Naive B cell (primary cell): ENCODE measurements around the gene CARMIL1. TPM values are rescaled to one million over a fixed set of nuclear protein-coding genes. Genes with fewer than 3 reads are reported as not detected.
A peak's percentile ranks its signal among the peaks of the same experiment; 100 is the strongest.

Experiments
- ATAC-seq, 2 donors: fragments of 150-1000 bp; cut with Tn5 transposase; 2 replicates each; pipeline ENCODE4 v1.10.0; 2021; ENCODE audit warnings: low read depth in 2 of 2, mild to moderate bottlenecking in 2 of 2, moderate library complexity in 2 of 2
- DNase-seq: peaks from one replicate; pipeline ENCODE4 v3.0.0; 2022
- H3K27ac Mint-ChIP-seq, 6 donors: one replicate each; pipeline ENCODE4 v1.8.0; 2020 to 2022; ENCODE audit warnings: mild to moderate bottlenecking in 6 of 6, mixed read lengths in 6 of 6, moderate library complexity in 5 of 6, inconsistent platforms in 2 of 6
- H3K27me3 Mint-ChIP-seq, 3 donors: one replicate each; pipeline ENCODE4 v1.8.0; 2021 to 2022; ENCODE audit warnings: mixed read lengths in 3 of 3, mild to moderate bottlenecking in 1 of 3
- H3K36me3 Mint-ChIP-seq, 2 donors: one replicate each; pipeline ENCODE4 v1.8.0; 2020 to 2022; ENCODE audit warnings: mixed read lengths in 2 of 2, inconsistent platforms in 1 of 2, mild to moderate bottlenecking in 1 of 2
- H3K4me1 Mint-ChIP-seq, 3 donors: one replicate each; pipeline ENCODE4 v1.8.0; 2020 to 2022; ENCODE audit warnings: mixed read lengths in 3 of 3, inconsistent platforms in 1 of 3, mild to moderate bottlenecking in 1 of 3, moderate library complexity in 1 of 3
- H3K4me3 Mint-ChIP-seq, 8 donors: one replicate each; pipeline ENCODE4 v1.8.0; 2020 to 2022; ENCODE audit warnings: mild to moderate bottlenecking in 8 of 8, mixed read lengths in 8 of 8, moderate library complexity in 8 of 8, inconsistent platforms in 2 of 8
- H3K9me3 Mint-ChIP-seq, 7 donors: one replicate each; pipeline ENCODE4 v1.8.0; 2020 to 2022; ENCODE audit warnings: mixed read lengths in 7 of 7, mild to moderate bottlenecking in 5 of 7, inconsistent platforms in 2 of 7, moderate library complexity in 1 of 7
- polyA plus RNA-seq, 6 donors: library from polyadenylated mRNA; unstranded; fragments of 300-500 nt; fragmentation: Illumina TruSeq; gene quantifications; one replicate each; pipeline ENCODE4 v1.2.3, GENCODE V29; 2021; ENCODE audit warnings: low read depth in 6 of 6

Gene CARMIL1
- polyA plus RNA-seq, 6 donors from 2014 or later = 0.39 to 7.3 (median 6.3) TPM; not detected in 1

DNA sequence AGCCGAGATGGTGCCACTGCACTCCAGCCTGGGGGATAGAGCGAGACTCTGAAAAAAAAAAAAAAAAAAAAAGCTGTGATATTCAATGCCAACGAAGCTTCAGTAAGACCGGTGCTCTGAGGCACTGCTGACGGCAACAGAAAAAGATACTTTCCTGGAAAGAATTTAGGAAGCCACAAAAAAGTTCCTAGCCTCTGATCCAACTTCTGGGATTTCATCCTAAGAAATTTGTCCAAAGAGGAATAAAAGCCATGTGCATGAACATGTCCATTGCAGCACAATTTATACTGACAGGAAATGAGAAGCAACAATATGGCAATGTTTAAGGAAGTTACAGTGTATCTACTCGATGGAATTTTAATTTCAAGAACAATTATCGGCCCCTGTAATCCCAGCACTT is 24.5 kb upstream of the CARMIL1 start:
- DNase-seq = no peak
- Mint-ChIP-seq H3K36me3 (no peaks in the 10 kb centered on the region), H3K9me3 (no peaks in the 10 kb centered on the region), H3K4me1 (no peaks in the 10 kb centered on the region), H3K4me3 (no peak overlapping the region), H3K27ac (no peak overlapping the region), H3K27me3 (peaks cover 0 to 12% (median 7%) of the 10 kb centered on the region in 3 donors)
- ATAC-seq = no peak

DNA sequence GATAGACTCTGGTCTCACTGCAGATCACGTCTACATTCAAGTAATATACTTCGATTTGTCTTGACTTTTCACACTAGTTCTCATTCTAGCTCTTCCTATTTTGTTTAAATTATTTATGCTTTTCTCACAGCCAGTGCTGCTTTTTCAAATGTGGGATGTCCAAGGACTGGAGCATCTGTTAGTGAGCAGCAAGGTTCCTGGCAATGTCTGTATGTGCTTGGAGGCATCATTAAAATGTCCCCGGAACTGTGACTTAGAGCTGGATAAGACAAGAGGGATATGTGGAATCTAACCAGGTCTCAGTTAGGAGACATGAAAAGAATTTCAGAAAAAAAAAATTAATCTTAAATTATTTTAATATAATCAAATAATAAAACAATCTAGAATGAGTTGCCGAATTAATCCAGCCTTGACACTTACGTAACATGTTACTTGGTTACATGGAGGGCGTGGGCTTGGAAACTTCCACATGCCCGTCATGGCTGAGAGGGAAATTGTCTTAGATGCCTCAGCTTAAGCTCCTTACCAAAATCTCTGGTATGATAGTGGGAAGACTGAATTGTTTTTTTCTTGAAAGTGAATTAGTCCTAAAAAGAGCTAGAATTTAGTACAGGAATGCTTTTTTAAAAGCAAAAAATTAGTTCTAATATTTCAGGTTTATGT is 21.4 kb upstream of the CARMIL1 start:
- H3K27me3 Mint-ChIP-seq = peaks cover 0 to 5% (median 3%) of the 10 kb centered on the region in 3 donors
- ATAC-seq = no peak

DNA sequence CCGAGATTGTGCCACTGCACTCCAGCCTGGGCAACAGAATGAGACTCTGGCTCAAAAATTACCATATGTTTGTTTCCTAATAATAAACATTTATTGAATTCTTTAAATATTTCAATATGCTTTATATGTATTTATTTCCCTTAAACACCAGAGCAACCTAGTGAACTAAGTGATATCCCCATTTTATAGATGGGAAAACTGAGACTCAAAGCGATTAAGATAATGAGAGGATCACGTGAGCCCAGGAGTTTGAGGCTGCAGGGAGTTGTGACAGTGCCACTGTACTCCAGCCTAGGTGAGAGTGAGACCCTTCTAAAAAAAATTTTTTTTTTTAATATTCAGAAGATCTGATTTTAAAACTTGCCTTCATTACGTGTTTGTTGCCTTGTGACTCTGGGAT is 19.4 kb upstream of the CARMIL1 start:
- Mint-ChIP-seq H3K27ac (no peak overlapping the region), H3K4me3 (peak overlapping the region in 1 of 8 donors; percentile 42), H3K4me1 (no peaks in the 10 kb centered on the region), H3K27me3 (peaks cover 0 to 5% (median 0%) of the 10 kb centered on the region in 3 donors), H3K36me3 (no peaks in the 10 kb centered on the region), H3K9me3 (no peaks in the 10 kb centered on the region)
- DNase-seq (no peak), ATAC-seq (no peak)

More for the DNA sequence above, 21.4 kb upstream of the CARMIL1 start:
- H3K27ac Mint-ChIP-seq = no peak overlapping the region
- H3K4me1 Mint-ChIP-seq = no peaks in the 10 kb centered on the region
- no peaks in the 10 kb centered on the region for H3K9me3 Mint-ChIP-seq
- no peak overlapping the region for H3K4me3 Mint-ChIP-seq
- H3K36me3 Mint-ChIP-seq = no peaks in the 10 kb centered on the region
- no peak for DNase-seq

DNA sequence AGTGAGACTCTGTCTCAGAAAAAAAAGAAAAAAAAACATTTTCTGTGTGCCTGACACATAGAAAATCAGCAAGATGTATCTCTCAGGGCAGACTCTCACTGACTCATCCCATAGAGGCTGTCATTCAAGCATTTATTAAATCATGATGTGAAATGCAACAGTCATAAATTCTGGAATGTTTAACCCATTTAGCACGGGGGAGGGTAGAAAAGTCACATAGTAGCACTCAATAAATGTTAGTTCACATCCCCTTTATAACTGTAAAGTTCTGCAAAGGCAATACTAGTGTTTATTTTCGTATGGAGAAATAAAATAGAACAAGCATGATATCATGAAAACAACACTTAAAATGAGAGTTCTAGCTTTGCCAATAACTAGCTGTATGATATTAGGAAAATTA is 15.5 kb upstream of the CARMIL1 start:
- Mint-ChIP-seq H3K27me3 (no peaks in the 10 kb centered on the region), H3K4me1 (no peaks in the 10 kb centered on the region), H3K9me3 (no peaks in the 10 kb centered on the region), H3K27ac (no peak overlapping the region), H3K4me3 (no peak overlapping the region), H3K36me3 (no peaks in the 10 kb centered on the region)
- ATAC-seq = no peak
- DNase-seq = no peak

DNA sequence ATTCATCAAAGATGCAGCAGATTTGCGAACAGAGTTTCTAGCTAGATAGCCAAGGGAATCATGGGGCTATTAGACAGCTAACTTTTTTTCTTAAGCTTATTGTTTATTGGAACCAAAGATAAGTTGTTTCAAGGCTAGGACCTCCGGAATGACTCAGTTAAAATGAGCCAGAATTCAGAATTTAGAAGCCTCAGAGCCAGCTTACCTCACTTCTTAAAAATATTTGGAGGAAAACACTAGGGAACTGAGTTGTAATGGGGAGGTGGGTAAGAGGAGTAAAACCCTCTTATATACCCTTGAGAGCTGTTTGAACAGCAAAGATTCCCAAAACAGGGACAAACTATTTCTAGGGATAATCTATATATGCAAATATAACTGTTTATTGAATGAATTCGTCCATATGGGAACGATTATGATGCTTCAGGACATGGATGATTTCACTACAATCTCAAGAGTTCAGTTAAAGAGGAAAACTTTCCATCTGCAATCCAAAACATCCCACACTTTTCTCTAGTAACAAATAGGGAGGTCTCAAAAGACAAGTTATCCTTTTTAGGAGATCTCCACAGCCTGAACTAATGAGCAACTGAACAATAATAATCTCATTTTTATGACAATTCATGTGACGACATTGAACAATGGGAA is 12.6 kb upstream of the CARMIL1 start:
- Mint-ChIP-seq H3K36me3 (no peaks in the 10 kb centered on the region), H3K4me1 (no peaks in the 10 kb centered on the region), H3K4me3 (no peak overlapping the region), H3K27me3 (peaks cover 0 to 9% (median 0%) of the 10 kb centered on the region in 3 donors), H3K9me3 (no peaks in the 10 kb centered on the region), H3K27ac (no peak overlapping the region)
- no peak for DNase-seq
- no peak for ATAC-seq

DNA sequence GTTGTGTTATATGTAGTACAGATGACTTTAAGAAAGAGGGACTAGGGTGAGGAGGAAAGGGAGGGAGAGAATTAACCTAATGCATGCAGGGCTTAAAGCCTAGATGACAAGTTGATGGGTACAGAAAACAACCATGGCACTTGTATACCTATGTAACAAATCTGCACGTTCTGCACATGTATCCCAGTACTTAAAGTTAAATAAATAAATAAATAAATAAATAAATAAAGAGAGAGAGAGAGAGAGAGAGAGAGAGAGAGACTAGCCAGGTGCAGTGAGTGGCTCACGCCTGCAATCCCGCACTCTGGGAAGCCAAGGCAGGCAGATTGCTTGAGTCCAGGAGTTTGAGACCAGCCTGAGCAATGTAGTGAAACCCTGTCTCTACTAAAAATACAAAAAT is 11.5 kb upstream of the CARMIL1 start:
- DNase-seq = no peak
- Mint-ChIP-seq H3K4me3 (no peak overlapping the region), H3K36me3 (no peaks in the 10 kb centered on the region), H3K4me1 (no peaks in the 10 kb centered on the region), H3K9me3 (no peaks in the 10 kb centered on the region), H3K27ac (no peak overlapping the region), H3K27me3 (peaks cover 0 to 19% (median 8%) of the 10 kb centered on the region in 3 donors)
- no peak for ATAC-seq

DNA sequence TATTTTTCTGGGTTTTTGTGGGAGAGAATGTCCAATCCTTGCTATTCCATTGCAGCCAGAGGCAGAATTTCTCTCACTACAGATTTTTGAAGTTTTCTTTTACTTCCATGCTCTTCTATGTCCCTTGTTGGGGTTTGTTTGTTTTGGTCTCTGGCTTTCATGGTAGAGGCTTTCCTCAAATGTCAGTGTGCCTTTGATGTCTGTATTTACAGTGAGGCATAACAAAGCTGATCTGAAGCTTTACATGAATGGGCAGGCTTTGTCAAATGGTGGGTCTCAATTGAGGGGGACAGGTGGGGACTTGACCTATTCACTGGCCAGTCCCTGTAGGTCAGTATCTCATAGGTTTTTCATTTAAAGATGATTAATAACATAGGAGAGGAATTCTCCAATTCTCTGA is 8.6 kb upstream of the CARMIL1 start:
- ATAC-seq (no peak), DNase-seq (no peak)
- no peaks in the 10 kb centered on the region for H3K36me3 Mint-ChIP-seq
- H3K27ac Mint-ChIP-seq = peak overlapping the region in 1 of 6 donors; percentile 17
- no peaks in the 10 kb centered on the region for H3K4me1 Mint-ChIP-seq
- no peaks in the 10 kb centered on the region for H3K9me3 Mint-ChIP-seq
- no peak overlapping the region for H3K4me3 Mint-ChIP-seq
- peaks cover 8 to 38% (median 14%) of the 10 kb centered on the region in 3 donors for H3K27me3 Mint-ChIP-seq

DNA sequence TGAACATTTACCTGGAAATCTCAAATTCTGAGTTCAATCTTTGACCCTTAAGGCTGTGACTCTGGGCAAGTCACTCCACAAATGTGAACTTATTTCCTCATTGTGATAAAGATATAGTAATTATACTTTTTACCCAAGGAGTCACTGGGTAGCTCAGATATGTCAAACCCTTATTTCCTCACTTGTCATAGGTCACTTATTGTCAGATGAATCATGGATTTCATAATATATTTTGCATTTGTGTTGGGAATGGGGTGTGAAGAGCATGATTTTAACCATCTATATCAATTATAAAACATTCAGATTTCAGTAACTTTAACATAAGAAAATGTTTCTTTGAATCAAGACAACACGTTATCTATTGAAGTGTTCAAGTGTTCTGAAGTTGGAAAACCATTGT is 3.7 kb upstream of the CARMIL1 start:
- no peaks in the 10 kb centered on the region for H3K36me3 Mint-ChIP-seq
- H3K9me3 Mint-ChIP-seq = no peaks in the 10 kb centered on the region
- DNase-seq (no peak), ATAC-seq (no peak)
- no peak overlapping the region for H3K27ac Mint-ChIP-seq
- H3K4me3 Mint-ChIP-seq = peak overlapping the region in 1 of 8 donors; percentile 66
- peaks cover 17 to 27% (median 26%) of the 10 kb centered on the region in 3 donors for H3K4me1 Mint-ChIP-seq
- H3K27me3 Mint-ChIP-seq = peaks cover 8 to 34% (median 14%) of the 10 kb centered on the region in 3 donors

DNA sequence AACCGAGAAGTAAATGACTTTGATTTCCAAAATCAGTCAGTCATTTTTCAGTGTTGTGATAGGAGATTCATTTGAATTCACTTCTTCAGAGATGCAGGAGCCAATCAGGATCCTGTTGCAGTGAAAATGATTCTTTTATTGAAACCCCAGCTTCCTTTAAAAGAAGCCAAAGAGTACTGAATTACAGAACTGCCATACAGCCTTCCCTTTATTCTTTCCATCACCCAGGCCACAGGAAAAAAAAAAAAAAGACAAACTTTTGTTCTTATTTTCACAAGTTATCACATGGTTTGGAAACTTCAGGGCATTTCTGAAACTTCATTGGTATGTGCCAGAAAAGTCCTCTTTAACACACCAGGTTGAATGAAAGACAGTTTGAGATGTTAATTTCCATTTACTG is 1.8 kb upstream of the CARMIL1 start:
- no peak for ATAC-seq
- Mint-ChIP-seq H3K4me1 (peaks cover 24 to 40% (median 33%) of the 10 kb centered on the region in 3 donors), H3K36me3 (no peaks in the 10 kb centered on the region)

DNA sequence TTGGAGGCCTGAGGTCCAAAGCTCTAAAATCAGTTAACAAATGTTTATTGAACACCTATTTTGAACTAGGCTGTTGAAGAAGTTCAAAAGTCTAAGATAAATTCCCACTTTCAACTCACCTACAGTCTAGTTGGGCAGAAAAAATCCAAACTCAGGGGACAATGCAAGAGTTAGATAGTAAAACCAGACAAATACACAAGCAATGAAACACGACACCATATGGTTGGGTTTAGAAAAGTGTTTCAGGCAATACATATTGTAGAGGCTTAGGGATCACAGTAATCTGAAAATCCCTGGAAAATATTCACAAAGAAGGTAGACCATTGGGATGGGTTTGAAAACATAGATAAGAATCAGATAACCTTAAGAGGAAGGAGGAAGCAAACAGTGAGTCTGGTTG is 1.3 kb upstream of the CARMIL1 start:
- Mint-ChIP-seq H3K4me1 (peaks cover 24 to 42% (median 33%) of the 10 kb centered on the region in 3 donors), H3K27ac (peak overlapping the region in 2 of 6 donors; percentile 1 to 74), H3K9me3 (no peaks in the 10 kb centered on the region), H3K4me3 (peak overlapping the region; percentile 84 to 98 (median 94)), H3K36me3 (no peaks in the 10 kb centered on the region), H3K27me3 (peaks cover 0 to 17% (median 14%) of the 10 kb centered on the region in 3 donors)
- no peak for ATAC-seq
- no peak for DNase-seq

More for the DNA sequence above, 1.8 kb upstream of the CARMIL1 start:
- DNase-seq = no peak
- Mint-ChIP-seq H3K4me3 (peak overlapping the region in 4 of 8 donors; percentile 9 to 98 (median 52)), H3K27me3 (peaks cover 2 to 22% (median 14%) of the 10 kb centered on the region in 3 donors), H3K27ac (no peak overlapping the region), H3K9me3 (no peaks in the 10 kb centered on the region)

DNA sequence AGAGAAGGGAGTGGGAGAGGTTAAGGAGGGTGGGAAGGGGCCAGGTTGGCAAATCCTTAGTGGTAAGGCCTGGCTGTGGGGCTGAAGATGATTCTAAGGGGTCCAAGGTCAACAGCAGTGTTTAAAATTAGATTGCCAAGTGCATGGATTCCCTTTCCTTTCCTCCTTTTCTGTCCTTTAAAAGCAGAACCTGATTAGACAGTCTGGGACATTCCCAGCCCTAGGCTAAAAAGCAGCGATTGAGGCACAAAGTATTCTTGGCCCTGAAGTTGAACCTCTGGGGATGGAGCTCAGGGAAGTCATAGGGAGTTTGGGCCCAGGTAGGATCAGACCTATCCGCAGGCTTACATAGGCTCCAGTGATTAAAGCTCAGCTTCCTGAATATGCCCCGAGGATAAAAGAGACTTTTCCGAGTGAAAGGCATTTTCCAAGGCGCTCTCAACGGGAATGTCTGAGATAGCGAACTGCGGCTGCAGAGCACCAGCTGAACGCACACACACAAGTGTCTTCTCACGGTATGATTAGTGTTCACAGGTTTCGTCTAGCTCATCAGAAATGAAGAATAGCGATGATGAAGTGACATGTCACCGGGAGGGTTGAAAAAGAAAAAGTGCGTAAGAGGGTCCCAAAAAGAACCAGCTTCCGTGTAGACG is 787 bp upstream of the CARMIL1 start:
- ATAC-seq (peak; percentile 5 to 8), DNase-seq (no peak)
- Mint-ChIP-seq H3K27ac (peak overlapping the region in 5 of 6 donors; percentile 73 to 94 (median 82)), H3K27me3 (peaks cover 0 to 12% (median 9%) of the 10 kb centered on the region in 3 donors), H3K9me3 (no peaks in the 10 kb centered on the region), H3K4me3 (peak overlapping the region; percentile 84 to 98 (median 94)), H3K4me1 (peaks cover 24 to 42% (median 33%) of the 10 kb centered on the region in 3 donors), H3K36me3 (no peaks in the 10 kb centered on the region)

DNA sequence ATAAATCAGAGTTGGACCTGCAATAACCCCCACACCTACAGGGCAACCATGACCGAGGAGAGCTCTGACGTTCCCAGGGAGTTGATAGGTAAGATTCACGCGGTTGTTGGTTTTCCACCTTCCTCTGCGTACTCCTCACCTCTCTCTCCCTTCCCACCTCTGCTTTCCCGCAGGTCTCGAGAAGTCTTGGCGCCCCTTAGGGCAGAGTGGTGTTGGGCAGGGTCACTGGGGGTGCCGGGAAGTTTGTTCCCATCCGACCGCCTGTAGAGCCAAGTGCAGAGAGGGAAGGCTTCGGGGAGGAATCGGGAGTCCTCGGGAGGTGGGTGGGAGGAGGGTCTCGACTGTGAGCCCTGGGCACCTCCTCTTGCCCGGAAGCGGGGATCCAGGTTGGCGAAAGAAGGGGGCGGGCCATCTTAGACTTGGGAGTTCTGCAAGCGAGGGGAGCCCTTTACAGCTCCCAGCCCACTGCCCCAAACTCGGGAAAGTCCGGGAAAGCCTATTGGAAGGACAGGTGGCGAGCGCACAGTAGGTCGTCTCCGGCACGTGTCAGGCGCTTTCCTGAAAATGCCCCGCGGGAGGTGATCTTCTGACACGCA is 672 bp downstream of the CARMIL1 start:
- Mint-ChIP-seq H3K4me3 (peak overlapping the region; percentile 84 to 98 (median 94)), H3K4me1 (peaks cover 24 to 42% (median 33%) of the 10 kb centered on the region in 3 donors), H3K9me3 (no peaks in the 10 kb centered on the region), H3K27ac (peak overlapping the region; percentile 27 to 90 (median 68)), H3K36me3 (no peaks in the 10 kb centered on the region), H3K27me3 (peaks cover 0 to under 1% (median 0%) of the 10 kb centered on the region in 3 donors)
- ATAC-seq (no peak), DNase-seq (peak; percentile 7)

DNA sequence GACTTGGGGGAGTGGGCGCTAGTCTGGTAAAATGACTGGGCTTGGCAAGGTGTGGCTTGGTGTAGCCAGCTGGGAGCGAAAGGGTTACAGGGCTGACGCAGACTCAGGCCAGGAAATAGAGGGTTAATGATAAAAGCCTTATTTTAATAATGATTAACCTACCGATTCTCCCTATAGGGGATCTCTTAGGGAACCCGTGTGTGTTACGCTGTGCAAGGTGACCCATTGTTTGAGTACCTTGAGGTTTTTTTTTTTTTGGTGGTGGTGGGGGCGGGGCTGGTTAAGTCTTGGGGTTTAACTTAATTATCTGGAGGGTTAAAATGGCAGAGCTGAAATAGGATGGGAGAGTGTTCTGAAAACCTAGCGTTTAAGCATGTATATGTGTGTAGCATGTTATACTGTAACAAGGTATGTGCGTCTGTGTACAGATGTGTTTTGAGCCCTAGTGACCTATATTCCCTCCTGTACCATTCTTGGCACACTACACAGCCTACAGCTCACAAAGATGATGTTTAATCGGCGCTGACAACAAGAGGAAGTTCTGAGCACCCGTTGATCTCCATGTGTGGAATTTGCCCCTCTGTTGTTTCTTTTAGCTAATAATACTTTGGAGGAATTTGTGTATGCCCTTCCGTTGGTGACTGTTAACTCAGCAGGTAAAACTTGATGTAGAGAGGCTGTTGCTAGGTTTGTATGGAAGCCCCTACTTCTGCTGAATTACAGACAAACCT is 1.3 kb downstream of the CARMIL1 start:
- H3K36me3 Mint-ChIP-seq = no peaks in the 10 kb centered on the region
- no peaks in the 10 kb centered on the region for H3K9me3 Mint-ChIP-seq
- H3K27ac Mint-ChIP-seq = peak overlapping the region in 4 of 6 donors; percentile 27 to 90 (median 83)
- peak; percentile 12 for DNase-seq
- H3K4me3 Mint-ChIP-seq = peak overlapping the region; percentile 84 to 98 (median 94)
- ATAC-seq = peak in 1 of 2 donors; percentile 15
- H3K27me3 Mint-ChIP-seq = no peaks in the 10 kb centered on the region
- H3K4me1 Mint-ChIP-seq = peaks cover 24 to 42% (median 33%) of the 10 kb centered on the region in 3 donors
